B cell (primary cell): Measurements from ENCODE around the gene FOLR1.

Experiments
- CTCF ChIP-seq: fragments of 200-600 bp; IDR thresholded peaks from one replicate; pipeline ENCODE4 v1.8.0; 2022; ENCODE audit warnings: antibody characterized with exemption, mild to moderate bottlenecking
- EZH2 ChIP-seq: IDR thresholded peaks from 2 replicates; pipeline ENCODE4 v1.6.1; 2012; ENCODE audit warnings: borderline replicate concordance, low read depth, mild to moderate bottlenecking, moderate library complexity, low read length; ENCODE audit not compliant: insufficient read depth, poor library complexity, severe bottlenecking

- TF ChIP-seq CTCF (no peak), EZH2 (no peak)
Measured at GRCh38 chr11:72203163-72203562, 11.2 kb downstream of the FOLR1 start.
